ENCODE data around the gene MTCH2.

Gene MTCH2

GRCh38 chr11:47589977-47590861, 52.1 kb downstream of the MTCH2 start:
- no peak for DNase-seq (ENCODE audit: extremely low read depth, low read depth)
- TF ChIP-seq, protein P1, sequence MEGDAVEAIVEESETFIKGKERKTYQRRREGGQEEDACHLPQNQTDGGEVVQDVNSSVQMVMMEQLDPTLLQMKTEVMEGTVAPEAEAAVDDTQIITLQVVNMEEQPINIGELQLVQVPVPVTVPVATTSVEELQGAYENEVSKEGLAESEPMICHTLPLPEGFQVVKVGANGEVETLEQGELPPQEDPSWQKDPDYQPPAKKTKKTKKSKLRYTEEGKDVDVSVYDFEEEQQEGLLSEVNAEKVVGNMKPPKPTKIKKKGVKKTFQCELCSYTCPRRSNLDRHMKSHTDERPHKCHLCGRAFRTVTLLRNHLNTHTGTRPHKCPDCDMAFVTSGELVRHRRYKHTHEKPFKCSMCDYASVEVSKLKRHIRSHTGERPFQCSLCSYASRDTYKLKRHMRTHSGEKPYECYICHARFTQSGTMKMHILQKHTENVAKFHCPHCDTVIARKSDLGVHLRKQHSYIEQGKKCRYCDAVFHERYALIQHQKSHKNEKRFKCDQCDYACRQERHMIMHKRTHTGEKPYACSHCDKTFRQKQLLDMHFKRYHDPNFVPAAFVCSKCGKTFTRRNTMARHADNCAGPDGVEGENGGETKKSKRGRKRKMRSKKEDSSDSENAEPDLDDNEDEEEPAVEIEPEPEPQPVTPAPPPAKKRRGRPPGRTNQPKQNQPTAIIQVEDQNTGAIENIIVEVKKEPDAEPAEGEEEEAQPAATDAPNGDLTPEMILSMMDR (IDR thresholded peaks at IDR 0.05; ENCODE audit: low read depth, low read length) = no peak

DNA sequence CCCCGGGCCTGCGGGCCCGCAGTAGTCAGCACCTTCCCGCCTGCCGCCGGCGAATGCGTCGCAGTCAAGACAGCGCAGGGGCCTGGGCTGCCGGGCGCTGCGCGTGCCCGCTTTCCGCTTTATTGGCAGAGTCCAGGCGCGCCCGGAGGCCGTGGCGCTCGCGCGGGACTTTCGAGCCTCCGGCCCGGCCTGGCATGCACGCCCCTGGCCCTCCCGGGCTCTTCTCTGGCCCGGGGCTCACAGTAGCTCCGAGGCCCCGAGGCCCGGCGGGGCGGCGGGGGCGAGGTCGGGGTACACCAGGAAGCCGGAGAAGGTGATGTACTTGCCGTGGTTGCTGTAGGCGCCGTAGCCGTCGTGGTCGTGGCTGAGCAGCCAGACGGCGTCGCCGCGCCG, 52.8 kb downstream of the MTCH2 start:
- DNase-seq (ENCODE audit: extremely low read depth, low read depth) = no peak

GRCh38 chr11:47589118-47589517, 53.2 kb downstream of the MTCH2 start:
- no peak for DNase-seq (ENCODE audit: extremely low read depth, low read depth)
- TF ChIP-seq, protein P1 (IDR thresholded peaks at IDR 0.05; ENCODE audit: low read depth, low read length) = no peak

More for the DNA sequence above, 52.8 kb downstream of the MTCH2 start:
- TF ChIP-seq, protein P1 (IDR thresholded peaks at IDR 0.05; ENCODE audit: low read depth, low read length) = no peak

DNA sequence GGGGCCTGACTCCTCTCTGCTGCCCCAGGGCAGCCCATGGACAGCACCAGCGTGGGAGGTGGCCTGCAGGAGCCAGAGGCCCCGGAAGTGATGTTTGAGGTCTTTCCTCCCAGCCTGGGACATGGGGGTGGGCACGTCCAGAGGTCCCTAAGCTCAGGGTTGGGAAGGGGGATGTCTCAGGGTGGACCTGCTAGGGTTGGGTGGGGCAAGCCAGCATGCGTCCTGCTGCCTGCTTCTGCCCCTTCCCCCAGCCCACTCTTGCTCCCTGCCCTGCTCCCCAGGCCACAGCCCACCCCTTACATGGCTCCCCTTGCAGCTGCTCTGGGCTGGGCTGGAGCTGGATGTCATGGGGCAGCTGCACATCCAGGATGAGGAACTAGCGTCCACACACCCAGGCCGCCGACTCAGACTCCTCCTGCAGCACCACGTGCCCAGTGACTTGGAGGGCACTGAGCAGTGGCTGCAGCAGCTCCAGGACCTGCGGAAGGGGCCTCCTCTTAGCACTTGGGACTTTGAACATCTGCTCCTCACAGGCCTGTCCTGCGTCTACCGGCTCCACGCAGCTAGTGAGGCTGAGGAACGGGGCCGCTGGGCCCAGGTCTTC, 54.5 kb downstream of the MTCH2 start:
- TF ChIP-seq, protein P1 (IDR thresholded peaks at IDR 0.05; ENCODE audit: low read depth, low read length) = no peak
- no peak for DNase-seq (ENCODE audit: extremely low read depth, low read depth)

GRCh38 chr11:47587039-47587716, 55.2 kb downstream of the MTCH2 start:
- TF ChIP-seq, protein P1 (IDR thresholded peaks at IDR 0.05; ENCODE audit: low read depth, low read length) = no peak
- DNase-seq (ENCODE audit: extremely low read depth, low read depth) = no peak

DNA sequence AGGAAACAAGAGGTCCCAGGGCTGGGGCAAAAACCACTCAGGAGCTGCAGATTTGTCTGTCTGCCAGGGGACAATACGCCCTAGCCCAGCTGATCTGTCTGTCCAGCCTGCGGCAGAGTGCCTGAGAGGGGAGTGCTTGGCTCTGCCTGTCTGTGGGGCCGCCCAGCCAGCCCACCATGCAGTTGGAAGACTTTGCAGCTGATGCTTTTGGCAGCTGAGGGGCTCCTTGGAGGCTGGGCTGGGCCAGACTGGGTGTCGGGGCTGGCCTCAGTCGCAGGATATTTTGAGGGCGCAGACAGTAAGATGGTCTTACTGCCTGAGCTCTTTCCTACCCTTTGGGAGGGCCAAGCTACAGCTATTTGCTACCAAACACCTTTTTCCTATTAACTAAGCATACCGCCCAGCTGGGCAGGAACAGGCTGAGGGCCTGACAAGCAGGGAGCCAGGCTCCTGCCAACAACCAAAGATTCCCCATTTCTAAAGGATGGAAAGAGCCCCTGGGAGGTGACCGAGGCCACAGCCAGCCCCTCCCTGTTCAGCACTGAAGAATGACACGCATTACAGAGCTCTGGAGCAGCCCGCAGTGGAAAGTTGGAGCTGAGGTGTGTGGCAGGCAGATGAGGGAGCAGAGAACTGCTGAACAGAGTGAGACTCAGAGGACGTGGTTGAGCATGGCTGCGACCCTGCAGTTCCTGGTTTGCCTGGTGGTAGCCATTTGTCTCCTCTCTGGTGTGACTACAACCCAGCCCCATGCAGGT, 56.1 kb downstream of the MTCH2 start, which contains the start of gene FAM180B:
FAM180B (plus strand) TSS at position 581 of the 758 bp plus-strand sequence; CDS start at position 672, 91 bp downstream.
- no peak for DNase-seq (ENCODE audit: extremely low read depth, low read depth)

More for the DNA sequence above, 56.1 kb downstream of the MTCH2 start, which contains the start of gene FAM180B:
- TF ChIP-seq, protein P1 (IDR thresholded peaks at IDR 0.05; ENCODE audit: low read depth, low read length) = no peak

Measured in AG09319 (cell line).